Breast epithelium (tissue), 3 donors: ENCODE results near the gene UIMC1.

Experiments
- POLR2AphosphoS5 ChIP-seq, 3 donors: sonication (generic); formaldehyde crosslinking; IDR thresholded peaks; one replicate each; pipeline ENCODE4 v1.6.1; 2017; ENCODE audit warnings: antibody characterized with exemption in 3 of 3
- TF ChIP-seq, protein P1 (sequence below), 3 donors: fragments of 450-650 bp; IDR thresholded peaks; one replicate each; pipeline ENCODE4 v1.5.1; 2016 to 2017; ENCODE audit warnings: antibody characterized with exemption in 3 of 3, mild to moderate bottlenecking in 3 of 3, moderate library complexity in 3 of 3

DNA sequence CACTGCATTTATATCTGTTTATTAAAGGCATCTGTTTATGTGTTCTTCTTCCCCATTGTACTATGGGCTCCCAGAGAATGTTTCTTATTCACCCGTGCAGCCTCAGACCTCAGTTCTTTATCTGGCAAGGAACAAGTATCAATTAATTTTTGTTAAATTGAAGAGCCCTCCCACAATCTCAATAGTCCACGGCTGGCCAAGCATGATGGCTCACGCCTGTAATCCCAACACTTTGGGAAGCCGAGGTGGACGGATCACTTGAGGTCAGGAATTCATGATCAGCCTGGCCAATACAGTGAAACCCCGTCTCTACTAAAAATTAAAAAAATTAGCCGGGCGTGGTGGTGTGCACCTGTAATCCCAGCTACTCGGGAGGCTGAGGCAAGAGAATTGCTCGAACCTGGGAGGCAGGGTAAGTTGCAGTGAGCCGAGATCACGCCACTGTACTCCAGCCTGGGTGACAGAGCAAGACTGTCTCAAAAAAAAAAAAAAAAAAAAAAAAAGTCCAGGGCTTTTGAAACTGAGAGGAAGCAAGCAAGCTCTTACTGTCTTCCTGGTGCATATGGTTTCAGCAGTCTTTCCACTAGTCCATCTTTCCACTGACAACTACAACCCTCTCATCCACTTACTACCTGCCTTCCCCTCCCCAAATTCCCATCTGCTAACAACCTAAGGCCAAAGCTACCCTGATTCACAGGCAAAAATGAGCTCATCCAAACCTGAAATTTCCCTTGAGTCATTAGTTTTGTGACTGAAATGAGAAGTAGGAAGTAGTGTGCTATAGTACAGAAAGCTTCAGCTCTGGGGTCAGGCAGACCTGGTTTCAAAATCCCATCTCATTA is 105.1 kb downstream of the UIMC1 start:
- no peak for TF ChIP-seq POLR2AphosphoS5 (IDR thresholded peaks at IDR 0.05)
- TF ChIP-seq, protein P1, sequence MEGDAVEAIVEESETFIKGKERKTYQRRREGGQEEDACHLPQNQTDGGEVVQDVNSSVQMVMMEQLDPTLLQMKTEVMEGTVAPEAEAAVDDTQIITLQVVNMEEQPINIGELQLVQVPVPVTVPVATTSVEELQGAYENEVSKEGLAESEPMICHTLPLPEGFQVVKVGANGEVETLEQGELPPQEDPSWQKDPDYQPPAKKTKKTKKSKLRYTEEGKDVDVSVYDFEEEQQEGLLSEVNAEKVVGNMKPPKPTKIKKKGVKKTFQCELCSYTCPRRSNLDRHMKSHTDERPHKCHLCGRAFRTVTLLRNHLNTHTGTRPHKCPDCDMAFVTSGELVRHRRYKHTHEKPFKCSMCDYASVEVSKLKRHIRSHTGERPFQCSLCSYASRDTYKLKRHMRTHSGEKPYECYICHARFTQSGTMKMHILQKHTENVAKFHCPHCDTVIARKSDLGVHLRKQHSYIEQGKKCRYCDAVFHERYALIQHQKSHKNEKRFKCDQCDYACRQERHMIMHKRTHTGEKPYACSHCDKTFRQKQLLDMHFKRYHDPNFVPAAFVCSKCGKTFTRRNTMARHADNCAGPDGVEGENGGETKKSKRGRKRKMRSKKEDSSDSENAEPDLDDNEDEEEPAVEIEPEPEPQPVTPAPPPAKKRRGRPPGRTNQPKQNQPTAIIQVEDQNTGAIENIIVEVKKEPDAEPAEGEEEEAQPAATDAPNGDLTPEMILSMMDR (IDR thresholded peaks at IDR 0.05): no peak
